Stimulated activated CD4-positive, alpha-beta T cell treated with anti-CD3 and anti-CD28 coated beads, Interleukin-1b, Interleukin-23, amount 100 ng/mL, for 24 hours (primary cell): Measurements from ENCODE around the gene TBC1D22A.

Source experiments
- DNase-seq, 4 experiments: peaks; one replicate each; pipeline ENCODE4 v3.0.0-alpha.2; 2020; ENCODE audit warnings: low read depth in 4 of 4, low spot score in 1 of 4

The TBC1D22A gene

GRCh38 chr22:46737105-46737975, 25.1 kb upstream of the TBC1D22A start:
- DNase-seq, result peak in 2 of 4 experiments; percentile 25 to 38

GRCh38 chr22:46737976-46738646, 24.3 kb upstream of the TBC1D22A start, which contains the start of gene CERK:
TSS of gene CERK (minus strand) at chr22:46738252. CDS start at chr22:46738148, 104 bp downstream.
- no peak for DNase-seq

GRCh38 chr22:46738647-46739093, 23.8 kb upstream of the TBC1D22A start:
- DNase-seq, result no peak

- DNase-seq, result no peak
These were observed 23.2 kb upstream of the TBC1D22A start for GRCh38 chr22:46739094-46739870.

DNA sequence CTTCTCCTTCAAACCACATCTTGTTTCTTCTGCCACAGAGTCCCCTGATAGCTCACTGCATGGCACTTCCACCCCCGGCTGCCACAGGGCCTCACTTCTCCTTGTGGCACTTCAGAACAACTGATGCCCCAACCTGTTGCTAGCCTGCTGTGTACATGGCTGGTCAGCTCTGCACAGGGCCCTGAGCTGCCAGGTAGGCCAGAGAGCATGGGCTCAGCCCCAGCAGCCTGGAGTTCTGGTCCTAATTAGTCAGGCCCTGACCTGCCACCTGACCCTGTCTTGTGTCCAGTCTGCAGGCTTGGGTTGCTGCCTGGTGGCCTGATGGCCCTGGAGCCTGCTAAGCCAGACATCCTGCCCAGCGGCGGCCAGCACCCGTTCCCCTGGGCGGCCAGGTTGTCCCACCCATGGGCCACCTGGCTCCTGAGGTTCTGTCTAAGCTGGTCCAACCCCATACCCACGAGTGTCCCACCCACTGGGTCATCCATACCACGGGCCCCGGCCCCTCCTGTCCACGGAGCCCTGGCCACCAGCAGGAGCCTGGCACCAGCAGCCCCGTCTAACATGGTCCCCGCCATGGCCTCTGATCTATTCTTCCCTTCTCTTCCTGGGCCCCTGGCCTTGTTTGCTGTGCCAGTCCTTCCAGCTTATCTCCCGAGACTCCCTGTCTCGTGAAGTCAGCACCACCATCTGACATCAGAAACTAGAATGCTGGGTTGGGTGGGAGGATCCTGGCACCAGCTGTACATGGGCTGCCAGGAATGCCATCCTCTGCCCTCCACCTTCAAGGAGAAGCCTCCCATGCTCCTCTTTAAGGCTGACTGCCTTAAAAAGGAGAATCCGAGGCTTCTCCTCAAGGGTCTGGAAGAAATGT, 21.3 kb upstream of the TBC1D22A start:
- no peak for DNase-seq

DNA sequence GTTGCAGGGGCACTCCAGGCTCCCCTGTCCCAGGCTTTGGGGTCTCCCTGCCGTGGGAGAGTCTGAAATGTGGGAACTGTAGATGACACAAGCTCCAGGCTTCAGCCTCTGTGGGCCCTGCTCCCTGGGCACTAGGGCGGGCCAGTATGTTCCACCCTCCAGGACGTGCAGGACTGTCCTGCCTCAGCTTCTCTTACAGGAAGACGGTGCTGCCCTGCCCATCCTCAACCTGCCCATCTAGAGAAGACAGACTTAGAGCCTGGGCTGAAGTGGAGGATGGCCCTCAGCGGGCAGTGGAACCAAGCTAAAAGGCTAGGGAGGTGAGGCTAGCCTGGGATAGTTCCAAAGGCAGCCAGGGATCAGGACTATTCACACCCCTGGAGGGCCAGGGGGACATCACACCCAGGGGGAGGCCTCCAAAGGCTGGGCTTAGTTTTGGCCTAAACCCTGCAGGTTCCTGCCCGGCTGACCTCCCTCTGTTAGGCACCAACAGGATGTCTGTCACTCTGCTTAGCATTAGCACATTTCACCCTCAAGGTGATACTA, 20.4 kb upstream of the TBC1D22A start:
- DNase-seq, result no peak

- DNase-seq, result no peak
These were observed 19.8 kb upstream of the TBC1D22A start for GRCh38 chr22:46742576-46743221.

DNA sequence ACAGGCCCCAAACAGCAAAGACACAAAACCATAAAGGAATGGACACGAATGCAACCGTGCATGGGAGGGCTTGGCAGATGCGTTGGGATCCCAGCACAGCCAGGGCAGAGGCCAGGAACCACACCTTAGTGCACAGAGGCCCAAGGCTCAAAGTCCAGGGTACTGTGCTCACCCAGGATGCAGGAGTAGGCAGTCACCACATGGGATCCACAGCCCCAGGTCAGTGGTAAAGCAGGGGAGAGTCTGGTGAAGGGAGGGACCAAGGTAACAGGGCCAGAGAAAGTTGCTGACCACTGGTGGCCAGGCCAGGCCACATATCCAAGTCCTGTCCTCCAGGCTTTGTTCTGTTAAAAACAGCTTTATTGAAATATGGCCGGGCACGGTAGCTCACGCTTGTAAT, 17.9 kb upstream of the TBC1D22A start:
- DNase-seq, result no peak

DNA sequence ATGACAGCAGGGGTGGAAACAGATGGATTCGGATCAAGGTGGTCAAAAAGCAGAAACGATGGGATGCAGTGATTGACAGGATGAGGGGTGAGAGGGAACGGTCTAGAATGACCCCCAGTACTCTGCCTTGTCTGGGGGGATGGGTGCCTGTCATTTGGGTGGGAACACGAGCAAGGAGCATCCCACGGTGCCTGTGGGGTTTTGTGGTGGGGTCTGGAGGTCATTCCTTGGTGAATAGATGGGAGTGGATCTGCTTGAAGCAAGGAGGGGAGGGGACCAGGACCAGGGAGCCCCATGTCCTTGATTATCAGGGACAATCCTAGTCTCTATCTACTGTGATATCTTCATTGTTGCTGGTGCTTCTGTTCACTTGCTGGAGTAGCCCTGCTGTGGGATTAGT, 16.3 kb upstream of the TBC1D22A start:
- no peak for DNase-seq

DNA sequence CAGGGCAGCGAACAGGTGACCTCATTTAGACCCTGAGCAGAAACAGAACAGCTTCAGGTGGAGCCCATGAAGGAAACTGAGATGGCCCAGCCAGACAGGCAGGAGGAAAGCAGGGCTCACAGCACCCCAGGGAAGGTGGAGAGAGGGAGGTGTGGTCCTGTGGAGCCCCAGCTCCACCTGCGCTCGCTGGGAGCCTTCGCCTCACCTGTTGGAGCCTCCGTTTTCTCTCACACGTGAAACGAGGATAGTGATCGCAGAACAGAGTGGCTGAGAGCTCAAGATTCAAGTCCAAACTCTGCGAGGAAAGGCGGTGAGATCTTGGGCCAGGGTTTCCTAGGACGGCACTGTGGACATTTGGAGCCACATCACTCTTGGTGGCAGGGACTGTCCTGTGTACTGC, 15.8 kb upstream of the TBC1D22A start:
- DNase-seq, result no peak

DNA sequence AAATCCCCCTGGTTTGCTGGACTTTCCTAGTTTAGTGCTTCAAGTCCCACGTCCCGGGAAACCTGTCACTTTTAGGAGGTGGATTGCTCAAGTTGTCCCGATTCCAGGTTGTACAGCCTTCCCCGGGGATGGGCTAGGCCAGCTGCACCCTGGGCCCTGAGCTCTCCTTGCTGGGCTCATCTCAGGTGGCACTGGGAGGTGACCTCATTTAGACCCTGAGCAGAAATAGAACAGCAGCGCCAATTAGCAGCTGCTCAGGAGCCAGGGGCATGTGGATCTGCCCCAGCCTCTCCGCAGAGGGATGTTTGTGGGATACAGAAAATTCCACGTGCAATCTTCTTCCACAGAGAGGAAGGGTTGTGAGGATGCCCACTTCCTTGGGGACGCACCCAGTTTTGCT, 14.8 kb upstream of the TBC1D22A start:
- no peak for DNase-seq

- DNase-seq, result no peak
These were observed 14.1 kb upstream of the TBC1D22A start for GRCh38 chr22:46748206-46748907.

- no peak for DNase-seq
These were observed 13.4 kb upstream of the TBC1D22A start for GRCh38 chr22:46748908-46749675.

GRCh38 chr22:46749682-46750529, 12.5 kb upstream of the TBC1D22A start:
- DNase-seq, result no peak

DNA sequence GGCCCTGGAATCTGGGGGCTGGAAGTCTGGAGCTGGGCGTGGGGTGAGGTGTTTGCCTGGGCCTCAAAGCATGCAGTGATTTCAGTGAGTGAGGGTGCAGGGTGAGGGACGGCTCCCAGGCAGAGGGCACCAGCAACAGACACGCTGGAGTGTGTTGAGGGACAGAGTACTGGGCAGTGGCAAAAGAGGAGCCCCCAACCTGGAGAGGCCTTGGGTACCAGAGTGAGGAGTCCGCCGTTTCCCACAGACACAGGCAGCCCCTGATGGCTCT, 12.0 kb upstream of the TBC1D22A start:
- no peak for DNase-seq

GRCh38 chr22:46750863-46751443, 11.5 kb upstream of the TBC1D22A start:
- no peak for DNase-seq

DNA sequence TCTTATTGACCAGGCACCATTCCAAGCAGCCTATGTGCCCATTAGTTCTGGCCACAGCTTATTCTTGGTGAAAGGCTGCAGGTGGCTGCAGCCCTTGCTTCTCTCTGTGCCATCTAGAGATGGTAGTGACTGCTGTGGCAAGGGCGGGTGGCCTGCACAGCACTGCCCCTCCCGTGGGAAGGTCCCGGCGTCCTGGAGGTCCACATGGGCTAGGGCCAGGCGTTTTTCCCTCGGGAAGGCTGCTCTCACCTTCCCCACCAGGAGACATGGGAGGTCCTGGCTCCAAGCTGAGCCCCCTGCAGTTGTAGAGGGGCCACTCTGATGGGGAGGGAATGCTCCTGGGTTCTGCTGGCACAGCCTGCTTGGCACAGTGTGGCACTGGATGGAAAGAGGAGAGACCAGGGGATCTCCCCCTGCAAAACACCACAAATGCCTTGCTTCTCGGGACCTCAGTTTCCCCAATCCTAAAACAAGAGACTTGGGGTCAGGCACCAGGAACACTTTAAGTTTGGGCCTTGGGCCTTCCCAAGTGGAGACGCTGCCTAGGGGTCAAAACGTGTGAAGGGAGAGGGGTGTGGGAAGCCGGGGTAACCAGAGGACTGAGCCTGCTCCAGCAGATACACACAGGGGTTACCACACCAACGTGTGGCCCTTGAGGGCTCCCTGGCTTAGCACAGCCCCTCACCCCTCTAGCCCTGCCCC, 10.0 kb upstream of the TBC1D22A start:
- DNase-seq, result no peak
